SK-N-MC (cell line): Measurements from ENCODE around the gene SLC1A2.

ENCODE experiments used
- EZH2 ChIP-seq: fragments of 200-600 bp; sonication (generic); IDR thresholded peaks from one replicate; pipeline ENCODE4 v1.6.1; 2017; ENCODE audit warnings: antibody characterized with exemption
- POLR2AphosphoS5 ChIP-seq: IDR thresholded peaks from 2 replicates; pipeline ENCODE4 v1.6.1; 2012; ENCODE audit warnings: mild to moderate bottlenecking, low read depth, low read length, borderline replicate concordance

- TF ChIP-seq EZH2: no peak
- no peak for TF ChIP-seq POLR2AphosphoS5
These were observed 61.4 kb downstream of the SLC1A2 start for GRCh38 chr11:35357923-35358322.
